ENCODE results near the gene MOB3B.
"Not testable (repeated sequence)": the region's sequence is repeated elsewhere in the genome, so short reads cannot be mapped to it uniquely, and the experiment has no call there.

The MOB3B gene

DNA sequence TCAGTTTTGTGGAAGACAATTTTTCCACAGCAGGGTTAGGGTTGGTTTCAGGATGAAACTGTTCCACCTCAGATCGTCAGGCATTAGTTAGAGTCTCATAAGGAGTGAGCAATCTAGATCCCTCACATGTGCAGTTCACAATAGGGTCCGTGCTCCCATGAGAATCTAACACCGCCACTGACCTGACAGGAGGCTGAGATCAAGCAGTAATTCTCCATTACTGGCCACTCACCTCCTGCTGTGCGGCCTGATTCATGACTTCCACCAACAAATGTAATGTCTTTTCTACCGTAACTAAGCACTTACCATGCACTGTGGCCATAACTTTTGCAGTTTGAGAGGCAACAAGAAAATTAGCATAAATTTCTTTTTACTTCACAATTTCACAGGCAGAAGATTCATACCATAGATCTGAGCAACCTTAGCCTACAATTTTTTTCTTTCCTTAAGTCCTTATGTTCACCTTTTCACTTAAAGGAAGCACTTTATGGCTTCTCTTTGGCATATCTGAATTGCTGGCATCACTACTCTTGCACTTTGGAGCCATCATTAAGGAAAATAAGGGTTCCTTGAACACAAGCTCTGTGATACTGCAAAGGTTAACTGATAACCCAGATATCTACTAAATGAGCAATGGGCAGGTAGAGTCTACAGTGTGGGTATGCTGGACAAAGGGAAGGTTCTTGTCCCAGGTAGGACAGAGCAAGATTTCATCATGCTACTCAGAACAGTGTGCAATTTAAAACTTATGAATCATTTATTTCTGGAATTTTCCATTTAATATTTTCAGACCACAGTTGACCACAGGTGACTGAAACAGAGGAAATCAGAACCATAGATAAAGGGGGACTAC lies 88.5 kb downstream of the MOB3B start:
- DNase-seq, result no peak

DNA sequence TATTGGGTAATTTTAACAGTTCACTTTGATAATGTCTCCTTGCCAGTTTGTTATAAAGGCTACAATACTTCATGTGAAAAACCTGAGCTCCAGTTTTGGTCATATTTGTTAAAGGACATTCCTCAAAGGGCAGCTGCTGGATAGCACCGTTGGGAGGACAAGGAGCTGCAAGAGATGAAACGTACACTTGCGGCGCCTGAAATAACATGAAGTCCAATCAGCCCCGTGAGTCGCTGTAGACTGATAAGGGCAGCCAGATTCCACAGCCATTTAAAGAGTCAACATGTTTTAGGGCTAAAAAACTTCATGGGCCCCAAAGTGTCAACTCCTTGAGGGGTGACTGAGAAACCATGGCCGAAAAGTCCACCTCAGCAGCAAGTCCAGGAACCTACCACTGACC lies 91.1 kb downstream of the MOB3B start:
- no peak for DNase-seq

- DNase-seq, result no peak
Observed at GRCh38 chr9:27437652-27438373, 91.8 kb downstream of the MOB3B start.

GRCh38 chr9:27436234-27436633 lies 93.4 kb downstream of the MOB3B start:
- DNase-seq, result no peak

- no peak for DNase-seq
Observed at GRCh38 chr9:27433631-27434325, 95.8 kb downstream of the MOB3B start.

DNA sequence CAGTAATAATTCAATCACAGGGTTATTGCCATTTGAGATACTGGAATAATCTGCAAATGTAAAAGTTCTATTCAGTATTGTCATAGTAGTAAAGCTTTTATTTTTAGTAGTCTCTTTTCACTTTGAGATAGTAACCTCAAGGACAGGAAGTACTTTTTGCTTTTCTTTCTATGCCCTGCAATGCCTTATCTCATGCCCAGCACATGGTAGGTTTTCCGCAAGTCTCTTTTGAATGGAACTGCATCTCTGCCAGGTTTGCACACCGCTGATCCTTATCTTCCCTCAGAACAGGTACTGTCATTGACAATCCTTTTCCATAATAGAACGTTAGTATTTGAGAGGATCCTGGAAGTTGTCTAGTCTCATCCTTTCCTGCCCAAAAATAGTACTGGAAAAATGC lies 97.3 kb downstream of the MOB3B start:
- DNase-seq, result no peak

DNA sequence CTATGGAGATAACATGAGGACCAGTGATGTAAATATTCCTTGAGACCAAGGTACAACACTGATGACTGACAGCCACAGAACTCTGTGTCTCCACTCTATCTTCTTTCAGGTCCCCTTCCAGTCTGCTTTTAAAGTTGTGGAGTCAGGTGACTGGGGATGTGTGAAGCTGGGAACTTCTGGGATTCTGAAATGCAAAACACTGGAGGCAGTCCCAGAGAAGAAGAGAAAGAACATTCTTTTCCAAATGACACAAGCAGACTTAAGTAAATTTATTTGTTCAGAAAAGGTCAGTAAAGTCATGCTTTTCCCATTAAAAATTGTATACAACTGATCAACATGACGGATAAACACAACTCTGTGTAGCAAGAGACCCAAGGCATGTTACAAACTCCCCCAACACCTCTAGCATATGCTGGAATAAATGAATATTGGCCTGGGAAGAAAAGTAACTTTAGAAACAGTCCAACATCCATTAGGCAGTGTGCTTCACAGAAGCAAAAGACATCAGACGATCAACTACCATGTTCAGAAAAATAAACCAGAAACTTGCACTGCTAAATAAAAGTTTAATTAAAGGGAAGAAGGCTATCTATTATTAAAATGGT lies 98.0 kb downstream of the MOB3B start:
- DNase-seq, result no peak

DNA sequence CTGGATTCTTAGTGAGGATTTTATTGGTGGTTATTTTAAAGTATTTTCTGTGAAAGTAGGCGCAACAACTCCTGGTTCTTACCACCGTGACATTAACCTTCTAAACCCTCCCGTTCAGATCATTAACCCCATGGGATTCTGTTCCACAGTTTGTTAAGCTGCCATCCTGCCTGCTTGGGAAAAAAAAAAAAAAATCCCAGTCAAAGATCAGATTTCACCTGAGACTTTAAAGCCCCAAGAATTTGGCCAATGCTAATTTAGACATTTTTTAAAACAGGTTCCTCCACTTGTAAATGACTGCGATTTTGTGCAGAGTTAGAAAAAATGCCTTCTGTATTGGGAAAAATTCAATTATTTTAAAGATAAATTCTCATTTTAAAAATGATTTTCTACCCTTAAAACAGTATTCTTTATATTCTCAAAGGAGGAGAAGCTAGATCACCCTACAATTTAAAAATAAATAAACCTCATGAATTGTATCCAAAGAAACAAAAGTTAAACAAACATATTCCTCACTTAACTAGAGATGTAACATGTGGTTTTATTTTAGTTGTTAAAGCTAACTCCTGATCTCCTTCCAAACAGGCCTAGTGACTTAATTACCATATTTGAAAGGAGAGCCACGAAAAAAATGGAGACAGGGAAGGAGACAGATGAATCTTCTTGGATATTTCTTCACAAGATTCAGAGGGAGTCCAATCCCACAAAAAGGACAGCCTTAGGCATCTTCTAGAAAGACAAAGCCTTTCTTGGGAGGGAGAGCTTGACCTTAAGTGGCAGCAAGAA lies 98.7 kb downstream of the MOB3B start:
- DNase-seq, result no peak

- no peak for DNase-seq
Observed at GRCh38 chr9:27429917-27430316, 99.7 kb downstream of the MOB3B start.

DNA sequence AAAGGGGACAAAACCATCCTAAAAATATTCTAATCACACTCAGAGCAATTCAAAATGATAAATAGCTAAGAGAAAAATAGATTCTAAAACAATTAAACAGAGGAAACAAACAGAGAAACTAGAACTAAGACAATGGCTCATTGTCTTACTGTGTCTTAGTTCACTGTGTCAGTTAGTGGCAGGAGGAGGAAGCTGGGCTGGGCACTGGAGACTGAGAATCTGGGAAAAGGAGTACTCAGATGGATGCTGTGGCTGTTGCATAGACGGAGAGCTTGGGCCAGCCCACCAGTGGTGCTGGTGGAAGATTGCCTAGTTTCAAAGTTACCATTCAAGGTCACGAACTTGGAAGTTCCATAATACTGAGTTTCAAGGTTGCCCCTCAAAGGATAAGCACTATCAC lies 100.2 kb downstream of the MOB3B start:
- no peak for DNase-seq

DNA sequence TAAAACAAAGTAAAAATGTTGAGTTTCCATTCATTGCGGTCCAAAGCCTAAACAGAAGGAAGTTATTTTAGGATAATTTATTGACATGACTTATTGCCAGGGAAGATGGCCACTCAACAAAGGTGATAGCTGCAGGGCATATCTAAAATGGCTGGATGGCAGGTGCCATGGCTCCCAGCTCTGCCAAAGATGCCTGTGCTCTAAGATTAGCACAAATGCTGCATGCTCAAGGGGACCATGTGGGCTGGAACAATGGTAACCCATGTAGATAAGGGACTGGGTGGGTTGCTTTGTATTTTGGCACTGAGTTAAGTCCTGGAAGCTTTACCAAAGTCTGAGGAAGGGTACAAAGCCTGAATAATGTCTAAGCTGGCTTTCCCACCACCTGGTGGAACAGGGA lies 101.1 kb downstream of the MOB3B start:
- DNase-seq, result no peak

DNA sequence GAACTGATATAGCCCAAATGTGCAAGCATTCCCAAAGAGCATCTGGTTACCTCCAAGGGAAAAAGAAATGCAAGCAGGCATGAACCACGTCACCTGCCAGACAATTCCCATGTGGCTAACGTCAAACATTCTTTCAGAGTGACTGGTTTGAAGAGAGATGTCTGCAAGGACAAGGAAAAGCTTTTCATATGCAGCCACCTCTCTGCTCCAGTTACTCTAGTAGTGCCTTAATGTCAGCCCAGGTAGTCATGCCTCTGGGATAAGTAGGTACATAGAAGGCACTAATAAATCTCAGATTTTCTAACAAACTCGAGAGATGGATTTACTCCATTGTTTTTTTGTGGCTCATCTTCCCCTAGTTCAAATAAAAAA lies 102.4 kb downstream of the MOB3B start:
- no peak for DNase-seq

- DNase-seq, result no peak
Observed at GRCh38 chr9:27426511-27427271, 102.9 kb downstream of the MOB3B start.

DNA sequence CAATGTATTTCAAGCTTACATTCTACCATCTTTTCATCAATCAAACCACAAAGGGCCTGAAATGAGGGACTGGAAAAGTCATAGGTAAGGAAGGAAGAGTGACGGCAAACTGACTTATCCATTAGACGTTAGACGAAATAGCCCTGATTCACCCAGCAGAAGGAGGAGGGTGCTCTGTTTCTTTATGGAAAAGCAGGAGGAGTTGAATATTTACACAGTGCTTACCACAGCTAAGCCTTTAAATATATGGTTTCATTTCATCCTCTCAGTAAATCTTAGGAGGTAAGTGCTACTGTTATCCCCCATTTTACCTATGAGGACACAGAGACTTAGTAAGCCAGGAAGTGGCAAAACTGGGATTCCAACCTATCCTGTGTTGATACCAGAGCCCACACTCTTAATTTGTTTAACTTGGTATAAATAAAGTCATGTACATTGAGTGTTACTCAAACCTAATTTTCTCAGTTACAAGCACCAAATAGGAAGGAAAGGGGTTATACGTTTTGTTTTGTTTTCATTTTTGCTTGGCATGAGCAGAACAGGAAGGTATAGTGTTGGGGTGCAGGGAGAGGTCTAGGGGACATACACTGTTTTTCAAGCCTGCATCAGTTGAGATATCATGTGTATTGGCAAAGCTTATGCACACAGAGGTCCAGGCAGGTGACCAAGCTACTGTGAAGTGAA lies 103.6 kb downstream of the MOB3B start:
- DNase-seq, result no peak

- no peak for DNase-seq
Observed at GRCh38 chr9:27423915-27424710, 105.5 kb downstream of the MOB3B start.

DNA sequence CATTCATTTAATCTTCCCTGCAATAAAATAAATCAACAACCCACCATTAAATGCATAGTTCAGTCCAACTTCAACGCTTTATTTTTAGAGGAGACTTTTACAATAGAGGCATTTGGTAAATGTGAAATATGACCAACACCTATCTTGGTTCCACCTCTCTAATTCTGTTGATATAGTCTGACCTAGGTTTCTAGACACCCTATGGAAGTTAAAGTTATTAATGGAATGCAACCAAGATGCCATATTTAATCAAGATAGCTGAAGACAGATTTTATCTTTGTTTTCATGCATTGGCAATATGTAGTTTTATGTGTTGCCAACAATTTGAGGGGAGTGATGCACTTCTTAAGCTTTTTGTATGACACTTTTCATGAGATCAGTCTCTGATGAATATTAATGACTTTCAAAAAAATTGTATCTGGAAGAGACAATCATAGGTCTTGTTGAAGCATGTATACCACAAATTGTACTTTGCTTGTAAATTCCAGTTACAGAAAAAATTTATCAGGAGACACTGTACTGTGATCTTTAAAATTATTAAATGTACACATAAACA lies 107.3 kb downstream of the MOB3B start:
- DNase-seq, result no peak

DNA sequence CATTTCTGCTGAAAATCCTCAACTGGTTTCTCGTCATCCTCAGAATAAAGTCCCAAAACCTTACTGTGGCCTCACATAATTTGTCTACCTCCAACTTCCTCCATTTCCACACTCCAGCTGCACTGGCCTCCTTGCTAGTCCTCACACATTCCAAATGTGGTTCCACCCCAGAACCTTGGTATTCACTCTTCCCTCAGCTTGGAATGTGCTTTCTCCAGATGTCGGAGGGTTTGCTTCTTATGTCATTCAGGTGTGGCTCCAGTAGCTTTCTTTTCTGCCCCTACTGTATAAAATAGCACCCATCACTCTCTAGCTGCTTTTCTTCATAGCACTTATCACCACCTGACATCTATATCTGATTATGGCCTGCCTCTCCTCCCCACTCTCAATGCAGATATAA lies 108.0 kb downstream of the MOB3B start:
- DNase-seq, result no peak

DNA sequence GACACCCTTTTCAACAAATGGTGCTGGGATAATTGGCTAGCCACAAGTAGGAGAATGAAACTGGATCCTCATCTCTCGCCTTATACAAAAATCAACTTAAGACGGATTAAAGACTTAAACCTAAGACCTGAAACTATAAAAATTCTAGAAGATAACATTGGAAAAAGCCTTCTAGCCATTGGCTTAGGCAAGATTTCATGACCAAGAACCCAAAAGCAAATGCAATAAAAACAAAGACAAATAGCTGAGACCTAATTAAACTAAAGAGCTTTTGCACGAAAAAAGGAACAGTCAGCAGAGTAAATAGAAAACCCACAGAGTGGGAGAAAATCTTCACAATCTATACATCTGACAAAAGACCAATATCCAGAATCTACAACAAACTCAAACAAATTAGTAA lies 110.1 kb downstream of the MOB3B start:
- DNase-seq, result not testable (repeated sequence)

- DNase-seq, result no peak
Observed at GRCh38 chr9:27414220-27414761, 115.3 kb downstream of the MOB3B start.

Data from activated naive CD4-positive, alpha-beta T cell treated with Interleukin-2 at 50 U/mL for 16 hours (primary cell).